A673 (cell line): ENCODE data around the gene NCBP2L.

Experiments
- EZH2 ChIP-seq: fragments of 200-600 bp; sonication (generic); IDR thresholded peaks from 2 replicates; pipeline ENCODE4 v1.6.1; 2017; ENCODE audit warnings: borderline replicate concordance, low read depth, mild to moderate bottlenecking, mixed read lengths, antibody characterized with exemption, low read length; ENCODE audit not compliant: poor library complexity, severe bottlenecking
- TF ChIP-seq, protein P1 (sequence below): fragments of 300-800, 200-600 bp; sonication (generic); conservative IDR thresholded peaks from 2 replicates; pipeline ENCODE4 v1.5.1; 2017; ENCODE audit warnings: low read depth, mild to moderate bottlenecking, antibody characterized with exemption, low read length, moderate library complexity, mixed read lengths

DNA sequence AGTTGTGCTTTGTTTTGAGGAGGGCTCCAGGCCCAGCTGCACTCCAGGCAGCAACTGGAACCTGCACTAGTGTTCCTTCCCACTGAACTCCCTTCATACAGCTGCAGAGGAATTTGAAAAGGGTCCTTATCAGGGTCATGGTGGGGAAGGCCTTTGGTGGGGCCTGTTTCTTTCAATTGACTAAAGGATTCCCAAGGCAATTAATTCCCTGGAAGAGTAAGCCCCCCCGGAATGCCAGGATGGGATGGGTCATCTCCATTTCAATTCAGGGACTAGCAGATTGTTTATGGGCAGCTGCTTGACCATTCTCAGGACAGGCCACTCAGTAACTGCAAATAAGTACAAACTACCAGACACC, 47.3 kb upstream of the NCBP2L start:
- TF ChIP-seq, protein P1, sequence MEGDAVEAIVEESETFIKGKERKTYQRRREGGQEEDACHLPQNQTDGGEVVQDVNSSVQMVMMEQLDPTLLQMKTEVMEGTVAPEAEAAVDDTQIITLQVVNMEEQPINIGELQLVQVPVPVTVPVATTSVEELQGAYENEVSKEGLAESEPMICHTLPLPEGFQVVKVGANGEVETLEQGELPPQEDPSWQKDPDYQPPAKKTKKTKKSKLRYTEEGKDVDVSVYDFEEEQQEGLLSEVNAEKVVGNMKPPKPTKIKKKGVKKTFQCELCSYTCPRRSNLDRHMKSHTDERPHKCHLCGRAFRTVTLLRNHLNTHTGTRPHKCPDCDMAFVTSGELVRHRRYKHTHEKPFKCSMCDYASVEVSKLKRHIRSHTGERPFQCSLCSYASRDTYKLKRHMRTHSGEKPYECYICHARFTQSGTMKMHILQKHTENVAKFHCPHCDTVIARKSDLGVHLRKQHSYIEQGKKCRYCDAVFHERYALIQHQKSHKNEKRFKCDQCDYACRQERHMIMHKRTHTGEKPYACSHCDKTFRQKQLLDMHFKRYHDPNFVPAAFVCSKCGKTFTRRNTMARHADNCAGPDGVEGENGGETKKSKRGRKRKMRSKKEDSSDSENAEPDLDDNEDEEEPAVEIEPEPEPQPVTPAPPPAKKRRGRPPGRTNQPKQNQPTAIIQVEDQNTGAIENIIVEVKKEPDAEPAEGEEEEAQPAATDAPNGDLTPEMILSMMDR: no peak
- no peak for TF ChIP-seq EZH2
